Stimulated activated CD4-positive, alpha-beta T cell treated with anti-CD3 and anti-CD28 coated beads, TNF-alpha, amount 100 ng/mL, for 24 hours (primary cell): ENCODE measurements around the gene KLHL29.
A peak's percentile ranks its signal among the peaks of the same experiment; 100 is the strongest.

Experiments
- DNase-seq, 3 experiments: peaks; one replicate each; pipeline ENCODE4 v3.0.0-alpha.2; 2020; ENCODE audit warnings: low read depth in 3 of 3

Gene KLHL29

GRCh38 chr2:23531280-23531679 is 146.3 kb downstream of the KLHL29 start:
- no peak for DNase-seq

GRCh38 chr2:23531881-23532280 is 146.9 kb downstream of the KLHL29 start:
- no peak for DNase-seq

GRCh38 chr2:23532391-23533337 is 147.7 kb downstream of the KLHL29 start:
- peak; percentile 6 to 47 (median 10) for DNase-seq

- DNase-seq = no peak
Observed at GRCh38 chr2:23533338-23533695, 148.3 kb downstream of the KLHL29 start.

- no peak for DNase-seq
Observed at GRCh38 chr2:23534771-23535170, 149.8 kb downstream of the KLHL29 start.

GRCh38 chr2:23536326-23536725 is 151.3 kb downstream of the KLHL29 start:
- DNase-seq = no peak

- DNase-seq = no peak
Observed at GRCh38 chr2:23537991-23538390, 153.0 kb downstream of the KLHL29 start.

GRCh38 chr2:23538566-23538965 is 153.6 kb downstream of the KLHL29 start:
- no peak for DNase-seq

GRCh38 chr2:23540804-23541360 is 155.9 kb downstream of the KLHL29 start:
- DNase-seq = no peak

GRCh38 chr2:23541503-23542229 is 156.7 kb downstream of the KLHL29 start:
- no peak for DNase-seq

GRCh38 chr2:23542230-23542789 is 157.3 kb downstream of the KLHL29 start:
- DNase-seq = no peak

- no peak for DNase-seq
Observed at GRCh38 chr2:23543302-23543701, 158.3 kb downstream of the KLHL29 start.

- DNase-seq = no peak
Observed at GRCh38 chr2:23543728-23544127, 158.7 kb downstream of the KLHL29 start.

- DNase-seq = no peak
Observed at GRCh38 chr2:23544589-23545295, 159.8 kb downstream of the KLHL29 start.

- DNase-seq = no peak
Observed at GRCh38 chr2:23545396-23545795, 160.4 kb downstream of the KLHL29 start.

GRCh38 chr2:23545811-23546210 is 160.8 kb downstream of the KLHL29 start:
- DNase-seq = no peak

GRCh38 chr2:23546913-23547312 is 161.9 kb downstream of the KLHL29 start:
- DNase-seq = no peak

GRCh38 chr2:23547725-23548124 is 162.7 kb downstream of the KLHL29 start:
- DNase-seq = no peak

GRCh38 chr2:23548143-23548769 is 163.3 kb downstream of the KLHL29 start:
- DNase-seq = no peak

GRCh38 chr2:23549051-23549450 is 164.1 kb downstream of the KLHL29 start:
- no peak for DNase-seq
